ENCODE measurements around the gene P4HB.
A peak's percentile ranks its signal among the peaks of the same experiment; 100 is the strongest.

P4HB gene

DNA sequence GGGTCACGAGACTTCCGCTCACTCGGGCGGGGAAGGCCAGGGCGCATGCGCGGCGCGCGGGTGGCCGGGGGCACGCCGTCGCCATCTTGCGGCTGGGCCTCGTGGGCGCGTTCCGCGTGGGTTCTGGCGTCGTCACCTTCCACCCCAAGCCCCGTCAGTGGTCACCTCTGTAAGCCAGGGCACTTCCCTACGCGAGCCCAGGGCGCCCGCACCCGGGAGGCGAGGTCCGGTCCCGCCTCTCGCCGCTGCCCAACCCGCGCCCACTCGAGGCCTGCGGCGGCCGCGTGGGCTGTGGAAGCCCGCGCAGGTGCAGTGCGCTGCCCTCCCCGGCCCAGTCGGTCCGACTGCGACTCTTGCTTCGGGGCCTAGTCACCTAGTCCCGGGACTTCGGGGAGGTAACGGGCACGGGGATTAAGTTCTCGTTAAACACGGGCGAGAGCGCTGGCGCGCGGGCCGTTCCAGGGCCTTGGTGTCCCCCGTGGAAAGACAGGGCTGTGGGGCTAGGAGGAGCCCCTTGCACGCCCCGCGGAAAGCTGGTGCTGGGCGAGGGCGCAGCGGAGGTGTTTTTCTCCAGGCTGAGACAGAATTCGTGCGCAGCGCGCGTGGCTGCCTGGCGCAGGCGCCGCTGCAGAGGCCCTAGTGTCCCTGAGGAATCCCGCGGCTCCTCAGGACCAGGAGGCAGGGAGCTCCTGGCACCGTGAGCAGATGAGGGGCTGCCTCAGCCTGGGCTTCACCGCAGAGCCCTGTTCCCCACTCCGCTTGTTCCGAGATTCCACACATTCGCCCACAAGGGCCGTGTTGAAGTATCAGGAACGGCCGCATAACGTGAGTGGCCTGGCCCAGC, 11.3 kb upstream of the P4HB start:
- H3K9me3 ChIP-seq, result no peaks in the 10 kb centered on the region
- H3K4me3 ChIP-seq (ENCODE audit: low read depth in 1 of 2, low read length in 1 of 2), result peak overlapping the region; percentile 91 to 96
- TF ChIP-seq, protein P1, sequence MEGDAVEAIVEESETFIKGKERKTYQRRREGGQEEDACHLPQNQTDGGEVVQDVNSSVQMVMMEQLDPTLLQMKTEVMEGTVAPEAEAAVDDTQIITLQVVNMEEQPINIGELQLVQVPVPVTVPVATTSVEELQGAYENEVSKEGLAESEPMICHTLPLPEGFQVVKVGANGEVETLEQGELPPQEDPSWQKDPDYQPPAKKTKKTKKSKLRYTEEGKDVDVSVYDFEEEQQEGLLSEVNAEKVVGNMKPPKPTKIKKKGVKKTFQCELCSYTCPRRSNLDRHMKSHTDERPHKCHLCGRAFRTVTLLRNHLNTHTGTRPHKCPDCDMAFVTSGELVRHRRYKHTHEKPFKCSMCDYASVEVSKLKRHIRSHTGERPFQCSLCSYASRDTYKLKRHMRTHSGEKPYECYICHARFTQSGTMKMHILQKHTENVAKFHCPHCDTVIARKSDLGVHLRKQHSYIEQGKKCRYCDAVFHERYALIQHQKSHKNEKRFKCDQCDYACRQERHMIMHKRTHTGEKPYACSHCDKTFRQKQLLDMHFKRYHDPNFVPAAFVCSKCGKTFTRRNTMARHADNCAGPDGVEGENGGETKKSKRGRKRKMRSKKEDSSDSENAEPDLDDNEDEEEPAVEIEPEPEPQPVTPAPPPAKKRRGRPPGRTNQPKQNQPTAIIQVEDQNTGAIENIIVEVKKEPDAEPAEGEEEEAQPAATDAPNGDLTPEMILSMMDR (IDR thresholded peaks at IDR 0.05), result peak; percentile 53
- H3K36me3 ChIP-seq, result peaks cover 34% of the 10 kb centered on the region
- no peaks in the 10 kb centered on the region for H3K27me3 ChIP-seq
- peaks cover 31 to 41% of the 10 kb centered on the region in 2 experiments for H3K4me1 ChIP-seq (ENCODE audit: control insufficient read depth in 1 of 2, insufficient read depth in 1 of 2, low read depth in 1 of 2, low read length in 1 of 2)
- H3K27ac ChIP-seq, result peak overlapping the region; percentile 96

DNA sequence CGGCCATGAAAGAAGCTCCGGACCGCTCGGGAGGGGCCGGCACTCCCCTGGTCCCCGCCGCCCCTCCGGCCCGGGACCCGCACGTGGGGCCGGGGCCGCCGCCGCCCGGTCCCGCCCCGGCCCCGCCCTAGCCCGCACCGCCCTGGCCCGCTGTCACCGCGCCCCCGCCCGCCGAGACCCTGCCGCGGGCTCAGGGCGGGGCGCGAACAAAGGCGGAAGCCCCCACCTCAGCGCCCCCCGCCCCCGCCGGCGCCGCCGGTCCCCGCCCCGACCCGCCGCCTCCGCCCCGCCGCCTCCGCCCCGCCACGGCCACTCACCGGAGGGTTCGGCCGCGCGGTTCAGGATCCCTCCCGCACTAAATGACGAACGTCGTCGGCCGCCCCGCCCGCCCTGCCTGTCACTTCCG, 10.6 kb upstream of the P4HB start, which contains the start of gene ARHGDIA:
ARHGDIA (minus strand) TSS at position 357 of the 406 bp plus-strand sequence. CDS start 1,407 bp downstream, outside the sequence.
- Histone ChIP-seq H3K36me3 (peaks cover 34% of the 10 kb centered on the region), H3K9me3 (no peaks in the 10 kb centered on the region), H3K4me3 (ENCODE audit: low read depth in 1 of 2, low read length in 1 of 2) (peak within 1 kb of the TSS; percentile 91 to 96), H3K27ac (peak within 1 kb of the TSS; percentile 96), H3K4me1 (ENCODE audit: control insufficient read depth in 1 of 2, insufficient read depth in 1 of 2, low read depth in 1 of 2, low read length in 1 of 2) (peaks cover 34 to 46% of the 10 kb centered on the region in 2 experiments), H3K27me3 (no peaks in the 10 kb centered on the region)
- TF ChIP-seq, protein P1 (IDR thresholded peaks at IDR 0.05), result no peak

DNA sequence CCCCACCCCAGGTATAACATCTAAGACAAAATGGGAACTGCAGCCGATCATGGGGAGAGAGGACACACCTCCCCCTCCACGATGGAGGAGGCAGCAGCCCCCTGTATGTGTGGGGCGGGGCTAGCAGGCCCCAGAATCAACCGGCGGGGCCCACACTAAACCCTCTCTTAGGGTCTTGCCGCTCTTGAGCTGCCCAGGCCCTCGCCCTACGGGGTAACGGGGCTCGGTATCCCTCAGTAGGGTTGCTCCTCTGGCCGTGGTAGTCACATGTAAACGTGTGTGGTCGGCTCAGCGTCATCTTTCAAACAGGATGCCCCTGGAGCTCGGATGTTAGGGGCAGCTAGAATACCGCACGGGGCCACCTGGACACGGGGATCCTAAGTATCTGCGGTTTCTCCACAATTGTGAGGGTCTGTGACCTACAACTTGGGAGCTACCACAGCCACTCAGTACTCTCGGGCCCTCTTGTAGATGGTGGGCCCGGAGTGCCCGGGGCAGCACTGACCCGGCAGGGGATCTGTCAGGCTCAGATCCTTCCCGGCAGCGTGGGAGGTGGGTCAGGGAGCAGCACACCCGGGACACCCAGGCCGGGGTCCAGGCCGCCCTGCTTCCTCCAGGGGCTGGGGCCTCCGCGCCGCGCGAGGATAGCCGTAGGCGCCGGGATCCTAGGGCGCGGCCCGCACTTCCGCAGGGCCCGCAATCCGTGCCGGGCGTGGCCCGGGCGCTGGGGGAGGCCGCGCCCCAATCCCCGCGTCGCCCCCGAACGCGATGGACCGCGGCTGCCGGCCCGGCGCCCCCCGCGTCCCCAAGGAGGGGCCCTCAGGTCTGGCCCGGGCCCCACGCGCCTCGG, 10.0 kb upstream of the P4HB start:
- TF ChIP-seq, protein P1 (IDR thresholded peaks at IDR 0.05), result peak; percentile 13
- H3K36me3 ChIP-seq, result peaks cover 34% of the 10 kb centered on the region
- peak overlapping the region; percentile 96 for H3K27ac ChIP-seq
- H3K9me3 ChIP-seq, result no peaks in the 10 kb centered on the region
- peak overlapping the region; percentile 81 to 91 for H3K4me3 ChIP-seq (ENCODE audit: low read depth in 1 of 2, low read length in 1 of 2)
- H3K4me1 ChIP-seq (ENCODE audit: control insufficient read depth in 1 of 2, insufficient read depth in 1 of 2, low read depth in 1 of 2, low read length in 1 of 2), result peaks cover 34 to 51% of the 10 kb centered on the region in 2 experiments
- no peaks in the 10 kb centered on the region for H3K27me3 ChIP-seq

DNA sequence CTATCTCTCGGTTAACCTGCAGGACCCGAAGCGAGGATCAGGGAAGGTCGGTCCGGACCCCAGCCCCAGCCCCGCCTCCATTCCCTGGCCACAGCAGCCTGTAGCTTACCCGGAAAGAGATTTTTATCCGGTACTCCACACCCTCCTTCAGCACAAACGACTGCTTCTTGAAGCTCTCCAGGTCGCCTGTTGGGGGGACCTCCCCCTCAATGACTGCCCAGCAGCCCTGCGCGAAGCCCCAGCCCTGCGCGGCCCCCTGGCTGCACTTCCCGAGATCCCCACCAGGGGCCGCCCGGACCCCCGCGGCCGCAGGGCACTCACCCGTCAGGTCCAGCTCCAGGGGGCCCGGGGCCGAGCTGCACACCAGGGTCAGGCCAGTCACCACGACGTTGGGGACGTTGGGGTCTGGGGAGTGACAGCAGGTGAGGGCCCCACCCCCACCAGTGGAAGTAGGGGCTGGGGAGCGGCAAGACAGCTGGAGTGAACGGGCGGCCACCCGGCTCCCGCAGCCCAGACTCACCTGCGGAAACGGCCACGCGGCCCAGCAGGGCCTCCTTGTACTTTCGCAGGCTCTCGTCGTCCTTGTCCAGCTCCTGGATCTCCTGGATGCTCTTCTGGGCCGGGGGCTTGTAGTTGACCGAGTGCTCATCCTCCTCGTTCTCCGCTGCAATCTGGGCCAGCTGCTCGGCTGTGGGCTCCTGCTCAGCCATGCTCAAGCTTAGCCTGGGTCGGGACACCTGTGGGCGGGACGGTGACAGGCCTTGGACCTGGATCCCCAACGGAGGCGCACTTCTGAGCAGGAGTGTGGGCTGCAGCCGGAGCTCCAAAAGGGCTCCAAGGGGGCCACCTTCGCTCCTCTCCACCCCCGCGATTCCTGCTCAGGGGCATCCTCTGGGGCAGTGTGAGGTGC, 9.1 kb upstream of the P4HB start:
- peaks cover 34% of the 10 kb centered on the region for H3K36me3 ChIP-seq
- peak overlapping the region; percentile 96 for H3K27ac ChIP-seq
- H3K9me3 ChIP-seq, result no peaks in the 10 kb centered on the region
- TF ChIP-seq, protein P1 (IDR thresholded peaks at IDR 0.05), result peak; percentile 64
- H3K27me3 ChIP-seq, result no peaks in the 10 kb centered on the region
- H3K4me3 ChIP-seq (ENCODE audit: low read depth in 1 of 2, low read length in 1 of 2), result peak overlapping the region; percentile 81 to 91
- H3K4me1 ChIP-seq (ENCODE audit: control insufficient read depth in 1 of 2, insufficient read depth in 1 of 2, low read depth in 1 of 2, low read length in 1 of 2), result peaks cover 34 to 56% of the 10 kb centered on the region in 2 experiments

Data from neutrophil (primary cell).